Parathyroid adenoma (tissue), 2 donors: Measurements from ENCODE around the gene GLIS1.

Source experiments
- H2AFZ ChIP-seq: fragments of 300-600 bp; sonication (generic); one replicate; pipeline ENCODE4 v1.7.0; 2017; ENCODE audit warnings: antibody characterized with exemption, mild to moderate bottlenecking
- H3K27ac ChIP-seq: fragments of 300-600 bp; sonication (generic); one replicate; pipeline ENCODE4 v1.7.0; 2017
- H3K27me3 ChIP-seq: fragments of 300-600 bp; sonication (generic); one replicate; pipeline ENCODE4 v1.7.0; 2017; ENCODE audit warnings: low read length; ENCODE audit not compliant: control insufficient read depth, insufficient read depth
- H3K36me3 ChIP-seq: fragments of 300-600 bp; sonication (generic); one replicate; pipeline ENCODE4 v1.7.0; 2017; ENCODE audit warnings: low read length; ENCODE audit not compliant: control insufficient read depth, insufficient read depth
- H3K4me1 ChIP-seq: fragments of 300-600 bp; sonication (generic); one replicate; pipeline ENCODE4 v1.7.0; 2017; ENCODE audit warnings: control low read depth
- H3K4me2 ChIP-seq: fragments of 300-600 bp; sonication (generic); one replicate; pipeline ENCODE4 v1.7.0; 2017; ENCODE audit warnings: low read length
- H3K4me3 ChIP-seq: fragments of 300-600 bp; sonication (generic); one replicate; pipeline ENCODE4 v1.7.0; 2017; ENCODE audit warnings: low read depth, low read length
- H3K79me2 ChIP-seq: fragments of 300-600 bp; sonication (generic); one replicate; pipeline ENCODE4 v1.7.0; 2017; ENCODE audit warnings: control low read depth
- H3K9ac ChIP-seq: fragments of 300-600 bp; sonication (generic); one replicate; pipeline ENCODE4 v1.7.0; 2017; ENCODE audit warnings: mild to moderate bottlenecking
- H3K9me3 ChIP-seq: fragments of 300-600 bp; sonication (generic); one replicate; pipeline ENCODE4 v1.7.0; 2017; ENCODE audit warnings: low read length; ENCODE audit not compliant: control insufficient read depth
- TF ChIP-seq, protein P1 (sequence below): fragments of 300-600 bp; sonication (generic); IDR thresholded peaks from one replicate; pipeline ENCODE4 v1.7.0; 2017; ENCODE audit warnings: antibody characterized with exemption, mild to moderate bottlenecking
- donor health status: primary hyperparathyroidism.

Gene GLIS1

GRCh38 chr1:53678046-53678445 is 60.9 kb downstream of the GLIS1 start:
- Histone ChIP-seq H3K27ac (no peak overlapping the region), H3K9ac (no peak overlapping the region), H3K79me2 (no peaks in the 10 kb centered on the region), H2AFZ (no peak overlapping the region), H3K4me1 (no peaks in the 10 kb centered on the region), H3K4me2 (no peak overlapping the region), H3K27me3 (no peaks in the 10 kb centered on the region), H3K4me3 (no peak overlapping the region), H3K36me3 (no peaks in the 10 kb centered on the region), H3K9me3 (no peaks in the 10 kb centered on the region)
- TF ChIP-seq, protein P1, sequence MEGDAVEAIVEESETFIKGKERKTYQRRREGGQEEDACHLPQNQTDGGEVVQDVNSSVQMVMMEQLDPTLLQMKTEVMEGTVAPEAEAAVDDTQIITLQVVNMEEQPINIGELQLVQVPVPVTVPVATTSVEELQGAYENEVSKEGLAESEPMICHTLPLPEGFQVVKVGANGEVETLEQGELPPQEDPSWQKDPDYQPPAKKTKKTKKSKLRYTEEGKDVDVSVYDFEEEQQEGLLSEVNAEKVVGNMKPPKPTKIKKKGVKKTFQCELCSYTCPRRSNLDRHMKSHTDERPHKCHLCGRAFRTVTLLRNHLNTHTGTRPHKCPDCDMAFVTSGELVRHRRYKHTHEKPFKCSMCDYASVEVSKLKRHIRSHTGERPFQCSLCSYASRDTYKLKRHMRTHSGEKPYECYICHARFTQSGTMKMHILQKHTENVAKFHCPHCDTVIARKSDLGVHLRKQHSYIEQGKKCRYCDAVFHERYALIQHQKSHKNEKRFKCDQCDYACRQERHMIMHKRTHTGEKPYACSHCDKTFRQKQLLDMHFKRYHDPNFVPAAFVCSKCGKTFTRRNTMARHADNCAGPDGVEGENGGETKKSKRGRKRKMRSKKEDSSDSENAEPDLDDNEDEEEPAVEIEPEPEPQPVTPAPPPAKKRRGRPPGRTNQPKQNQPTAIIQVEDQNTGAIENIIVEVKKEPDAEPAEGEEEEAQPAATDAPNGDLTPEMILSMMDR = no peak

GRCh38 chr1:53677486-53677885 is 61.5 kb downstream of the GLIS1 start:
- TF ChIP-seq, protein P1 = no peak
- H3K27ac ChIP-seq = no peak overlapping the region
- no peak overlapping the region for H3K9ac ChIP-seq
- no peak overlapping the region for H3K4me3 ChIP-seq
- H3K27me3 ChIP-seq = no peaks in the 10 kb centered on the region
- no peak overlapping the region for H2AFZ ChIP-seq
- no peak overlapping the region for H3K4me2 ChIP-seq
- no peaks in the 10 kb centered on the region for H3K79me2 ChIP-seq
- no peaks in the 10 kb centered on the region for H3K4me1 ChIP-seq
- H3K9me3 ChIP-seq = no peaks in the 10 kb centered on the region
- no peaks in the 10 kb centered on the region for H3K36me3 ChIP-seq

DNA sequence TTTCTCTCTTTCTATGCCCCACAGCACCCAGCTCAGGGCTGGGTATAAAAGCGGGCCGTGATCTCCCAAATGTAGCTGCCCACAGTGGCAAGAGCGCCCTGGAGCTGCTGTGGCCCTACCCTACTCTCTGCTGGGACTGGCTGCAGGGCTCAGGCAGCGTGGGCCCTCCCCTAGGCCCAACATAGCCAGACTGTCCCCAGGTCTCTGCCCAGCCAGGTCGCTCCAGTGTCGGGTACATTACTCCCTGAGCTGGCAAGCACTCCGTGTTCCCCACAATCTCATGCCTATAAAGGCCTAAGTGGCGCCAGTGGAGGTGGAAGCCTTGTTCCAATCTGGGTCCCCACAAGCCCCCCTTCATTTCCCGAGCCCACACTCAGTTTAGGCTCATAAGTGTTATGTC is 66.2 kb downstream of the GLIS1 start:
- H3K4me1 ChIP-seq = no peaks in the 10 kb centered on the region
- TF ChIP-seq, protein P1 = no peak
- no peak overlapping the region for H2AFZ ChIP-seq
- no peaks in the 10 kb centered on the region for H3K9me3 ChIP-seq
- no peak overlapping the region for H3K4me3 ChIP-seq
- H3K79me2 ChIP-seq = no peaks in the 10 kb centered on the region
- no peaks in the 10 kb centered on the region for H3K27me3 ChIP-seq
- no peak overlapping the region for H3K27ac ChIP-seq
- no peak overlapping the region for H3K9ac ChIP-seq
- H3K4me2 ChIP-seq = no peak overlapping the region
- no peaks in the 10 kb centered on the region for H3K36me3 ChIP-seq

- H3K4me3 ChIP-seq = no peak overlapping the region
- H3K36me3 ChIP-seq = no peaks in the 10 kb centered on the region
- H3K4me1 ChIP-seq = no peaks in the 10 kb centered on the region
- H3K4me2 ChIP-seq = no peak overlapping the region
- H3K9me3 ChIP-seq = no peaks in the 10 kb centered on the region
- H3K27ac ChIP-seq = no peak overlapping the region
- no peak overlapping the region for H3K9ac ChIP-seq
- H3K27me3 ChIP-seq = no peaks in the 10 kb centered on the region
- TF ChIP-seq, protein P1 = no peak
- no peaks in the 10 kb centered on the region for H3K79me2 ChIP-seq
- no peak overlapping the region for H2AFZ ChIP-seq
Observed at GRCh38 chr1:53672243-53672642, 66.7 kb downstream of the GLIS1 start.

DNA sequence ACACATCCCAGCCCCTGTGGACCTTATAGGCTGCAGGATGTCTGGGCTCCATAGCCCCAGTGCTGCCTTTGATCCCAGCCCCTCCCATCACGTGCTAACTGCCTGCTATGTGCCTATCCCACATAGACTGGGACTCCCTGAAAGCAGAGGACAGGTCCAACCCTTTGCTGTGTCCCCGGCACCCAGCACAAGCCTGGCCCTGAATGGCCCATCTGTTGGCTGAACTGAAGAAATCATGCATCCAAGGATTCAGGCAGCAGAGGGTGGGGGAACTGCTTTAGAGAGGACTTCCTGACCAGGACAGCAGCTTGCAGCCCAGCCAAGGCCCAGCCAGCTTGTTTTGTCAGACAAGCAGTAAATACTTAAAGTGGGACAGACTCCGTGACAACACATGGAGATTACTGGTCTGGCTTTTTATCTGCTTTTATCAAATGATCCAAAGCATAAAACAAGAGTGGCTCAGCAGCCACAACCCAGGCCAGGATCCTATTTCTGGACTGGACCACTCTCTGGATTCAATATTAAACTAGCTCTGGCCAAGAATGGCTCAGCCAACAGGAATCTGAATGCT is 69.3 kb downstream of the GLIS1 start:
- Histone ChIP-seq H3K4me1 (no peaks in the 10 kb centered on the region), H3K4me2 (no peak overlapping the region), H3K79me2 (no peaks in the 10 kb centered on the region), H3K9me3 (no peaks in the 10 kb centered on the region), H3K4me3 (no peak overlapping the region), H2AFZ (no peak overlapping the region), H3K27me3 (no peaks in the 10 kb centered on the region), H3K36me3 (no peaks in the 10 kb centered on the region), H3K9ac (no peak overlapping the region), H3K27ac (no peak overlapping the region)
- TF ChIP-seq, protein P1 = no peak
